Measurements from ENCODE around the gene ANXA4.
A peak's percentile ranks its signal among the peaks of the same experiment; 100 is the strongest.
"Not testable (repeated sequence)": the region's sequence is repeated elsewhere in the genome, so short reads cannot be mapped to it uniquely, and the experiment has no call there.

The ANXA4 gene

GRCh38 chr2:69779258-69780001 is 37.5 kb downstream of the ANXA4 start:
- no peak for DNase-seq (ENCODE audit: low spot score)

GRCh38 chr2:69780921-69781320 is 39.0 kb downstream of the ANXA4 start:
- DNase-seq (ENCODE audit: low spot score) = no peak

GRCh38 chr2:69781321-69782248 is 39.7 kb downstream of the ANXA4 start:
- DNase-seq (ENCODE audit: low spot score) = no peak

- DNase-seq (ENCODE audit: low spot score) = no peak
These were observed 42.3 kb downstream of the ANXA4 start for GRCh38 chr2:69784228-69784627.

GRCh38 chr2:69785358-69785757 is 43.4 kb downstream of the ANXA4 start:
- no peak for DNase-seq (ENCODE audit: low spot score)

- DNase-seq (ENCODE audit: low spot score) = no peak
These were observed 44.2 kb downstream of the ANXA4 start for GRCh38 chr2:69786052-69786560.

GRCh38 chr2:69789175-69789721 is 47.3 kb downstream of the ANXA4 start:
- DNase-seq (ENCODE audit: low spot score) = no peak

- DNase-seq (ENCODE audit: low spot score) = peak; percentile 24
These were observed 48.1 kb downstream of the ANXA4 start for GRCh38 chr2:69789772-69790600.

- DNase-seq (ENCODE audit: low spot score) = no peak
These were observed 48.6 kb downstream of the ANXA4 start for GRCh38 chr2:69790601-69790959.

GRCh38 chr2:69791045-69791444 is 49.1 kb downstream of the ANXA4 start:
- no peak for DNase-seq (ENCODE audit: low spot score)

- DNase-seq (ENCODE audit: low spot score) = no peak
These were observed 54.2 kb downstream of the ANXA4 start for GRCh38 chr2:69796174-69796573.

GRCh38 chr2:69797235-69797634 is 55.3 kb downstream of the ANXA4 start:
- no peak for DNase-seq (ENCODE audit: low spot score)

GRCh38 chr2:69797836-69798289 is 55.9 kb downstream of the ANXA4 start:
- DNase-seq (ENCODE audit: low spot score) = no peak

GRCh38 chr2:69798290-69798908 is 56.5 kb downstream of the ANXA4 start:
- DNase-seq (ENCODE audit: low spot score) = no peak

- no peak for DNase-seq (ENCODE audit: low spot score)
These were observed 57.1 kb downstream of the ANXA4 start for GRCh38 chr2:69798909-69799526.

GRCh38 chr2:69801745-69802290 is 59.9 kb downstream of the ANXA4 start:
- DNase-seq (ENCODE audit: low spot score) = no peak

GRCh38 chr2:69802781-69803367 is 60.9 kb downstream of the ANXA4 start:
- DNase-seq (ENCODE audit: low spot score) = not testable (repeated sequence)

- DNase-seq (ENCODE audit: low spot score) = no peak
These were observed 62.5 kb downstream of the ANXA4 start for GRCh38 chr2:69804416-69804815.

GRCh38 chr2:69805887-69806286 is 64.0 kb downstream of the ANXA4 start:
- no peak for DNase-seq (ENCODE audit: low spot score)

All from globus pallidus (tissue), 1 donor.